Measurements from ENCODE around the gene ZNF91.

GRCh38 chr19:23304238-23304637 is 91.0 kb downstream of the ZNF91 start:
- TF ChIP-seq POLR2AphosphoS5 (IDR thresholded peaks at IDR 0.05; ENCODE audit: insufficient read depth in 1 of 2, low read depth in 1 of 2): no peak
- no peak for TF ChIP-seq CTCF (IDR thresholded peaks at IDR 0.05)
- TF ChIP-seq POLR2A (IDR thresholded peaks at IDR 0.05): no peak
